ENCODE results near the gene NASP. TPM values are rescaled to one million over a fixed set of nuclear protein-coding genes. Genes with fewer than 3 reads are reported as not detected.

The NASP gene
- total RNA-seq, 1 donor from 2014 or later: 251 TPM

DNA sequence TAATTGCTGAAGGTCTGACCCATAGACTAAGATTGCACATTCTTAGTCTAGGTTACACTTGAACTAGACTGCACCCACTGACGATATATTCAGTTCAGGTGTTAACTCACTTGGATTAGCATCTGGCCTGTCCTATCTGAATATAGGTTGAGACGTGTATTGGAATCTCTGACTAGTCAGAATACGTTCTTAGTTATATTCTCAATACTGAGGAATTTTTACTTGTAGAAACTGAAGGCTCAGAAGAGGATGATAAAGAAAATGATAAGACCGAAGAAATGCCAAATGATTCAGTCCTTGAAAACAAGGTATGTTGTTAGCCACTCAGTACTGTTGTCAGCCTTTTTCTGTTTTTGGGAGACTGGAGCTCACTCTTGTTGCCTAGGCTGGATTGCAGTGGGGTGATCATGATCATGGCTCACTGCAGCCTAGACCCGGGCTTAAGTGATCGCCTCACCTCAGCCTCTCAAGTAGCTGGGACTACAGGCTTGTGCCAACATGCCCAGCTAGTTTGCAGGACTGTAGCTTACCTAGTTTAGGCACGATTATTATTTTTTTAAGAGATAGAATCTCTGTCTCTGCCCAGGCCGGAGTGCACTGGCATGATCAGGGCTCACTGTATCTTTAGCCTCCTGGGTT lies 29.2 kb downstream of the NASP start:
- Mint-ChIP-seq H3K27ac (no peak overlapping the region), H3K36me3 (ENCODE audit: low read depth) (peaks cover 58% of the 10 kb centered on the region), H3K27me3 (ENCODE audit: insufficient read depth) (no peaks in the 10 kb centered on the region), H3K9me3 (no peaks in the 10 kb centered on the region), H3K4me3 (no peak overlapping the region), H3K4me1 (ENCODE audit: low read depth) (peaks cover 8% of the 10 kb centered on the region)
- no peak for DNase-seq (ENCODE audit: low spot score)
- intact Hi-C loops (cut with micrococcal nuclease): no loop called here

DNA sequence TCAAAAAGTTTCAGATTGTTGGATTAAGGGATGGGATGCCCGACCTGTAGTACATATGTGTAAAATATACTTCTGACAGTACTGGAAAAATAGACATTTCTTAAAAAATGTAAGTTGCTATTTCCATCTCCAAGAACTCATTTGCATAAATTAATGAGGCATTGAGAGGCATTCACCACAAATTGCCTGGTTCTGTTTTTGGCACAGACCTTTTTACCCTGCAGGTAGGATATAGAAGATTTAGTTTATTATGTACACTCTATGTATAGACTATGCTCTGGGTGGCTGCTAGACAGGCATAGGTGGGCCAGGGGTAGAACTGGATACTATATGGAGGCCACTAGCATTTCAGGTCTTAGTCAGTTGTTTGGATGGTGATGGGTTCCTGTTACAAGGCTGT lies 32.0 kb downstream of the NASP start:
- Mint-ChIP-seq H3K27me3 (ENCODE audit: insufficient read depth) (no peaks in the 10 kb centered on the region), H3K4me3 (no peak overlapping the region), H3K4me1 (ENCODE audit: low read depth) (peaks cover 4% of the 10 kb centered on the region), H3K36me3 (ENCODE audit: low read depth) (peaks cover 47% of the 10 kb centered on the region), H3K9me3 (no peaks in the 10 kb centered on the region), H3K27ac (no peak overlapping the region)
- no peak for DNase-seq (ENCODE audit: low spot score)
- intact Hi-C loops (cut with micrococcal nuclease): no loop called here

DNA sequence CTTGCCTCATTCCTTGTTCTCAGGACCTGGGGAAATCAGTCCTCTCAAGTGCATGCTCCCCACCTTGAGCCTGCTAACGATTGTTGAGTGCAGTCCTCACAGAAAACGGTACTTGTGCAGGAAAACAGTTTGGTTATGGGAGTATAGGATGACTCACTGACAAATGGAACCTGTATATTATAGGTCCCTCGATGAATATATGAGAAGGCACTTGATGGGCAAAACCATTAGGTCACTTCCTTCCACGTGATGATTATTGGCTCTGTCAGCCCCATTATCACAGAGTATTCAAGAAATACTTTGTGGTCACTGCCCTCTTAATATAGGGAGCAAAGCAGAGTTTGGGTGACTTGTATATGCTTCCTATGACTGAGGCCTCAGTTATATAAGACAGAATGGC lies 33.8 kb downstream of the NASP start:
- DNase-seq (ENCODE audit: low spot score): no peak
- Mint-ChIP-seq H3K9me3 (no peaks in the 10 kb centered on the region), H3K4me1 (ENCODE audit: low read depth) (peaks cover 4% of the 10 kb centered on the region), H3K27ac (no peak overlapping the region), H3K27me3 (ENCODE audit: insufficient read depth) (no peaks in the 10 kb centered on the region), H3K4me3 (no peak overlapping the region), H3K36me3 (ENCODE audit: low read depth) (peaks cover 41% of the 10 kb centered on the region)
- intact Hi-C loops (cut with micrococcal nuclease): no loop called here

GRCh38 chr1:45619149-45619921 lies 35.5 kb downstream of the NASP start:
- H3K9me3 Mint-ChIP-seq: no peaks in the 10 kb centered on the region
- H3K4me1 Mint-ChIP-seq (ENCODE audit: low read depth): no peaks in the 10 kb centered on the region
- H3K27ac Mint-ChIP-seq: peak overlapping the region; percentile 11
- H3K4me3 Mint-ChIP-seq: no peak overlapping the region
- no peak for DNase-seq (ENCODE audit: low spot score)
- H3K27me3 Mint-ChIP-seq (ENCODE audit: insufficient read depth): no peaks in the 10 kb centered on the region
- H3K36me3 Mint-ChIP-seq (ENCODE audit: low read depth): peaks cover 28% of the 10 kb centered on the region
- intact Hi-C loops (cut with micrococcal nuclease): no loop called here

DNA sequence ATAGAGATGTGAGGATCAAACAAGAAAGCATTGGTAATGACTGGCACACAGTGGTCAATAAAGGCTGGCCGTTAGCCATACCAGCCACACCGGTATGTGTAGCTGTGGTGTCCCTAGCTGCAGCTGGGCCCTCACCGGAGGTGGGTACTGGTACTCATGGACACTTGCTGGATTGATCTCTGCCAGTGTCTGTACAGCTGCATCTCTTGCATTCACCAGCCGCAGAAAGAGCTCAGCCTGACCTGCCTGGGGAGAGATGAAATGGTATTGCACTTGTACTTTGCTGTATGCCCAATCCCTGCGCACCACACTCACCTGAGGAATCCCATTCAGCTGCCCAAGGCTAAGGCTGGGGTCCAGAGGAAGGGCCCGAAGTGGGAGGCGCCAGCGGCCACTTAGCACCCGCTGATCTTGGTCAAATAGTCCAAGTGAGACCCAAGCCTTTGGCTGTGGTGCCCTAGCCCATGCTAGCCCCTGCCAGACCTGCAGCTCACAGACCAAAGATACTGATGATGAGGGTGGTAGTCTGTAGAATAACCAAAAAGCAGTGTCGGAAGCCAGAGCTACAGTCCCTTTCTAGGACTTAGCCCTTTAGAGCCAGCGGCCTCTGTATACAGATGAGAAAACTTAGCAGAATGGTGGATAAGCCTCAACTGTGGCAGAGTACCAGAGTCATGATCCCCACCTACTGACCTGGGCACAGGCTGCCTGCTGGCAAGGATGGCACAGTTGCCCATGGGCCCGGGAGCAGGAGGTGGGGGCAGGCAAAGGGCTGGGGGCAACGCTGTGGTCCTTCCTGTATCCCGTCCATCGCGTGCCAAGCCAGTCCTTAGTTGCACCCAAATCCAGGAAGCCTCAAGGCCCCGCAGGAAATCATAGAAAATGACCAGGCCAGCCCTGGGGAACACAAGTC lies 37.0 kb downstream of the NASP start:
- Mint-ChIP-seq H3K4me1 (ENCODE audit: low read depth) (no peaks in the 10 kb centered on the region), H3K36me3 (ENCODE audit: low read depth) (peaks cover 20% of the 10 kb centered on the region), H3K4me3 (no peak overlapping the region), H3K9me3 (no peaks in the 10 kb centered on the region), H3K27me3 (ENCODE audit: insufficient read depth) (no peaks in the 10 kb centered on the region), H3K27ac (peak overlapping the region; percentile 9)
- DNase-seq (ENCODE audit: low spot score): no peak
- intact Hi-C loops (cut with micrococcal nuclease): no loop called here

- no peaks in the 10 kb centered on the region for H3K4me1 Mint-ChIP-seq (ENCODE audit: low read depth)
- no peak overlapping the region for H3K4me3 Mint-ChIP-seq
- H3K36me3 Mint-ChIP-seq (ENCODE audit: low read depth): peaks cover 14% of the 10 kb centered on the region
- no peak overlapping the region for H3K27ac Mint-ChIP-seq
- DNase-seq (ENCODE audit: low spot score): no peak
- intact Hi-C loops (cut with micrococcal nuclease): no loop called here
- H3K27me3 Mint-ChIP-seq (ENCODE audit: insufficient read depth): no peaks in the 10 kb centered on the region
- no peaks in the 10 kb centered on the region for H3K9me3 Mint-ChIP-seq
Observed at GRCh38 chr1:45621501-45621836, 37.6 kb downstream of the NASP start.

- H3K27me3 Mint-ChIP-seq (ENCODE audit: insufficient read depth): no peaks in the 10 kb centered on the region
- H3K4me3 Mint-ChIP-seq: no peak overlapping the region
- no peaks in the 10 kb centered on the region for H3K9me3 Mint-ChIP-seq
- no peak for DNase-seq (ENCODE audit: low spot score)
- no peak overlapping the region for H3K27ac Mint-ChIP-seq
- peaks cover 15% of the 10 kb centered on the region for H3K36me3 Mint-ChIP-seq (ENCODE audit: low read depth)
- intact Hi-C loops (cut with micrococcal nuclease): no loop called here
- no peaks in the 10 kb centered on the region for H3K4me1 Mint-ChIP-seq (ENCODE audit: low read depth)
Observed at GRCh38 chr1:45621895-45622523, 38.2 kb downstream of the NASP start.

DNA sequence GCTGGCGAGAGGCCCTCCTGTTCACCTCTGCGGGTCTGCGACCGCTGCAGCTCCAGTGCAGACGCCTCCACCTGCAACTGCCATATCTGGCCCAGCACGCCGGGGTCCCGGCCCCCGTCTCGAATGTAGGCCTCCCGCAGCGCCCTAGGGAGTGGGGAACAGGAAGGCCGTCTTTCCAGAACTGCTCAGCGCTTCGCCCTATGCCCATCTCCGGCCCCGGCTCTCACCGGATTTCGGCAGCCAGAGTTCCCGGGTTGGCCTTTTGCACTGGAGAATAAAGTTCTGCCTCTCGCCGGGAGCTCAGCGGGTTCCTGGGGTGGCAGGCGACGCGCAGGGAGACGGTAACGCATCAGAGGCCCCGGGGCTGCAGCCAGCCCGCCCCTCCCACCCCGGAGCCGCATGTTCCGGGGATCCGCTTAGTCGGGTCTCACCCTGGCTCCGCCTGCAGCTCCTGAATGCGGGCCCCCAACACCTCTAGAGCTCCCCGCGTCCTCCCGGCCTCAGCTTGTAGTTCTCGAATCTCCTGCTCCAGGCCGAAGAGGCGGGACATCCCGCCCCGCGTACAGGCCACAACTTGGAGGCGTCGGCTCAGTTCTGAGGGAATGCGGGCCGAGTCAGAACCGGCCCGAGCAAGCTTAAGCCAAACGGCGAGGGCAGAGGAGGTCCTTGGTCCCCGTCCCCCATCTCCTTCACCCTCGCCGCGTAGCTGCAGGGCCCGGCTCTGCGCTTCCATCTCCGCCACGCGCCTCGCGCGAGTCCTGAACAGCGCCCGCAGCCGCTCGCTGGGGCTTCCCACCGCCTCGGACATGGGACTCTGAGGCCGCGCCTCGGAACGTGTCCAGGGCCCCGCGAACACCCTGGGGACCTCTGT lies 38.9 kb downstream of the NASP start:
- H3K9me3 Mint-ChIP-seq: no peaks in the 10 kb centered on the region
- H3K36me3 Mint-ChIP-seq (ENCODE audit: low read depth): peaks cover 15% of the 10 kb centered on the region
- no peaks in the 10 kb centered on the region for H3K27me3 Mint-ChIP-seq (ENCODE audit: insufficient read depth)
- DNase-seq (ENCODE audit: low spot score): no peak
- intact Hi-C loops (cut with micrococcal nuclease): no loop called here
- H3K4me3 Mint-ChIP-seq: no peak overlapping the region
- no peak overlapping the region for H3K27ac Mint-ChIP-seq
- no peaks in the 10 kb centered on the region for H3K4me1 Mint-ChIP-seq (ENCODE audit: low read depth)

- H3K4me3 Mint-ChIP-seq: no peak within 1 kb of the TSS
Observed at GRCh38 chr1:45623972-45624371, 40.1 kb downstream of the NASP start, which contains the start of gene CCDC17. Gene CCDC17 (minus strand): TSS chr1:45624054. CDS start chr1:45623909, 145 bp downstream.

GRCh38 chr1:45629035-45629434 lies 45.2 kb downstream of the NASP start:
- H3K4me1 Mint-ChIP-seq (ENCODE audit: low read depth): no peaks in the 10 kb centered on the region
- peaks cover 34% of the 10 kb centered on the region for H3K36me3 Mint-ChIP-seq (ENCODE audit: low read depth)
- no peak for DNase-seq (ENCODE audit: low spot score)
- no peaks in the 10 kb centered on the region for H3K9me3 Mint-ChIP-seq
- intact Hi-C loops (cut with micrococcal nuclease): no loop called here
- no peak overlapping the region for H3K27ac Mint-ChIP-seq
- no peak overlapping the region for H3K4me3 Mint-ChIP-seq
- no peaks in the 10 kb centered on the region for H3K27me3 Mint-ChIP-seq (ENCODE audit: insufficient read depth)

More at GRCh38 chr1:45623972-45624371, 40.1 kb downstream of the NASP start, which contains the start of gene CCDC17:
- Mint-ChIP-seq H3K27ac (no peak within 1 kb of the TSS), H3K9me3 (no peaks in the 10 kb centered on the region), H3K36me3 (ENCODE audit: low read depth) (peaks cover 15% of the 10 kb centered on the region), H3K27me3 (ENCODE audit: insufficient read depth) (no peaks in the 10 kb centered on the region), H3K4me1 (ENCODE audit: low read depth) (no peaks in the 10 kb centered on the region)
- intact Hi-C loops (cut with micrococcal nuclease): no loop called here
- DNase-seq (ENCODE audit: low spot score): no peak

GRCh38 chr1:45630429-45630828 lies 46.6 kb downstream of the NASP start:
- DNase-seq (ENCODE audit: low spot score): no peak
- Mint-ChIP-seq H3K27me3 (ENCODE audit: insufficient read depth) (no peaks in the 10 kb centered on the region), H3K4me3 (no peak overlapping the region), H3K36me3 (ENCODE audit: low read depth) (peaks cover 33% of the 10 kb centered on the region), H3K9me3 (no peaks in the 10 kb centered on the region), H3K27ac (no peak overlapping the region), H3K4me1 (ENCODE audit: low read depth) (no peaks in the 10 kb centered on the region)
- intact Hi-C loops (cut with micrococcal nuclease): no loop called here

DNA sequence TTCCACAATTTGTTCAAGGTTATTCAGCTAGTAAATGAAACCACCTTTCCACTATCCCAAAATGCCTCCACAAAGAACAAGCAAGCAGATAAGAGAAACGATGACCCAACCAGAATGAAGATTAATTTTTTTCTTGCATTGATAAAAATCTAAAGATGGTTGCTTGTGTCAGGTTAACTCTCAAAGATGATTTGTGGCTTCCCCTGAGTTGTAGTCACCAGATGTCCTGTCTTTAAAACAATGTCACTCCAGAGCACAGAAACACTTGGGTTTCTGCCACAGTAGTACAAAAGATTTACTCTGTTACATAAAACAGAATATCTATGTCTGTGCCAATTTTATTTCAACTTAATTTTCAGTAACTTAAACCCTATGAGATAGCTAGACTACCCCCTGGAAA lies 51.4 kb downstream of the NASP start:
- no peak for DNase-seq (ENCODE audit: low spot score)
- H3K4me3 Mint-ChIP-seq: no peak overlapping the region
- peaks cover 20% of the 10 kb centered on the region for H3K36me3 Mint-ChIP-seq (ENCODE audit: low read depth)
- no peak overlapping the region for H3K27ac Mint-ChIP-seq
- no peaks in the 10 kb centered on the region for H3K27me3 Mint-ChIP-seq (ENCODE audit: insufficient read depth)
- no peaks in the 10 kb centered on the region for H3K4me1 Mint-ChIP-seq (ENCODE audit: low read depth)
- no peaks in the 10 kb centered on the region for H3K9me3 Mint-ChIP-seq
- intact Hi-C loops (cut with micrococcal nuclease): no loop called here

Measured in activated T-helper 1 cell treated with anti-CD3 and anti-CD28 coated beads, Interleukin-12 subunit alpha, Interleukin-12 subunit beta, Interleukin-2, Interleukin-4 antibody, amounts not matched to agents 30 ng/mL and 10 ng/mL and 1 ng/mL, durations not matched to agents 14 hours and 24 hours and 36 hours (primary cell).